HL-60 (cell line): Measurements from ENCODE around the gene KRT77.

Experiments
- DNase-seq, 2 experiments: peaks; one replicate each; pipeline ENCODE4 v3.0.0-alpha.2; 2010 to 2020; ENCODE audit warnings: low read depth in 1 of 2, low spot score in 1 of 2
- H3K27ac ChIP-seq: fragments of 250-450 bp; sonication (Bioruptor Pico); replicated peaks from 2 replicates; pipeline ENCODE4 v1.5.1; 2020; ENCODE audit warnings: mild to moderate bottlenecking, moderate library complexity
- H3K27me3 ChIP-seq: fragments of 250-450 bp; sonication (Bioruptor Pico); 2 replicates; pipeline ENCODE4 v1.5.1; 2021; ENCODE audit warnings: mild to moderate bottlenecking, moderate library complexity; ENCODE audit not compliant: insufficient read depth, poor library complexity, severe bottlenecking
- H3K4me3 ChIP-seq: replicated peaks from 2 replicates; pipeline ENCODE4 v1.5.1; 2011; ENCODE audit warnings: mild to moderate bottlenecking, control low read depth, low read length; ENCODE audit not compliant: insufficient read depth
- GABPA ChIP-seq: IDR thresholded peaks from 2 replicates; pipeline ENCODE4 v1.6.1; 2012; ENCODE audit warnings: low read depth
- POLR2AphosphoS5 ChIP-seq: IDR thresholded peaks from 2 replicates; pipeline ENCODE4 v1.6.1; 2012; ENCODE audit warnings: low read depth
- SPI1 ChIP-seq: IDR thresholded peaks from 2 replicates; pipeline ENCODE4 v1.6.1; 2012; ENCODE audit warnings: low read depth, mild to moderate bottlenecking, borderline replicate concordance
- TF ChIP-seq, protein P1 (sequence below): IDR thresholded peaks from 2 replicates; pipeline ENCODE4 v1.6.1; 2012; ENCODE audit warnings: low read depth; ENCODE audit not compliant: insufficient replicate concordance
- TF ChIP-seq, protein P2 (sequence below): IDR thresholded peaks from one replicate; pipeline ENCODE4 v1.5.1; 2011; ENCODE audit warnings: low read length, control low read depth, inconsistent platforms; ENCODE audit not compliant: insufficient read depth

KRT77 gene

DNA sequence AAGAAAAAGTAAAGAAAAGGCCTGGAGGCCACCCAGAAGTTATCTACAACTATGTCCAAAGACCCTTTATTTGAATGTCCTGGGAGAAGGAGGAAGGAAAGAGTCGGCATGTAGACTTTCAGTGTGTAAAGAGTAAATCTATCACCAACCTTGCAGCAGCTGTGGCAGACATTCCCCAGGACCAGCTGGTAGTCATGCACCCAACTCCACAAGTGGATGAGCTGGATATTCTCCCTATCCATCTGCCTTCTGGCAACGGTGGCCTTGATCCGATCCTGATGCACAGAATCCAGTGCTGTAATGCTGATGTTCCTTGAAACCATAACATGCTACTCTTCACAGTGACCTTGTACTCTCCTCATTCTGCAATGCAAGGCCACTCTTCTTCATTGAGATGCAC lies 46.5 kb upstream of the KRT77 start:
- Histone ChIP-seq H3K27ac (no peak overlapping the region), H3K27me3 (no peaks in the 10 kb centered on the region), H3K4me3 (no peak overlapping the region)
- TF ChIP-seq POLR2AphosphoS5 (no peak), GABPA (no peak), SPI1 (no peak)
- TF ChIP-seq, protein P1, sequence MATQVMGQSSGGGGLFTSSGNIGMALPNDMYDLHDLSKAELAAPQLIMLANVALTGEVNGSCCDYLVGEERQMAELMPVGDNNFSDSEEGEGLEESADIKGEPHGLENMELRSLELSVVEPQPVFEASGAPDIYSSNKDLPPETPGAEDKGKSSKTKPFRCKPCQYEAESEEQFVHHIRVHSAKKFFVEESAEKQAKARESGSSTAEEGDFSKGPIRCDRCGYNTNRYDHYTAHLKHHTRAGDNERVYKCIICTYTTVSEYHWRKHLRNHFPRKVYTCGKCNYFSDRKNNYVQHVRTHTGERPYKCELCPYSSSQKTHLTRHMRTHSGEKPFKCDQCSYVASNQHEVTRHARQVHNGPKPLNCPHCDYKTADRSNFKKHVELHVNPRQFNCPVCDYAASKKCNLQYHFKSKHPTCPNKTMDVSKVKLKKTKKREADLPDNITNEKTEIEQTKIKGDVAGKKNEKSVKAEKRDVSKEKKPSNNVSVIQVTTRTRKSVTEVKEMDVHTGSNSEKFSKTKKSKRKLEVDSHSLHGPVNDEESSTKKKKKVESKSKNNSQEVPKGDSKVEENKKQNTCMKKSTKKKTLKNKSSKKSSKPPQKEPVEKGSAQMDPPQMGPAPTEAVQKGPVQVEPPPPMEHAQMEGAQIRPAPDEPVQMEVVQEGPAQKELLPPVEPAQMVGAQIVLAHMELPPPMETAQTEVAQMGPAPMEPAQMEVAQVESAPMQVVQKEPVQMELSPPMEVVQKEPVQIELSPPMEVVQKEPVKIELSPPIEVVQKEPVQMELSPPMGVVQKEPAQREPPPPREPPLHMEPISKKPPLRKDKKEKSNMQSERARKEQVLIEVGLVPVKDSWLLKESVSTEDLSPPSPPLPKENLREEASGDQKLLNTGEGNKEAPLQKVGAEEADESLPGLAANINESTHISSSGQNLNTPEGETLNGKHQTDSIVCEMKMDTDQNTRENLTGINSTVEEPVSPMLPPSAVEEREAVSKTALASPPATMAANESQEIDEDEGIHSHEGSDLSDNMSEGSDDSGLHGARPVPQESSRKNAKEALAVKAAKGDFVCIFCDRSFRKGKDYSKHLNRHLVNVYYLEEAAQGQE, result no peak
- TF ChIP-seq, protein P2, sequence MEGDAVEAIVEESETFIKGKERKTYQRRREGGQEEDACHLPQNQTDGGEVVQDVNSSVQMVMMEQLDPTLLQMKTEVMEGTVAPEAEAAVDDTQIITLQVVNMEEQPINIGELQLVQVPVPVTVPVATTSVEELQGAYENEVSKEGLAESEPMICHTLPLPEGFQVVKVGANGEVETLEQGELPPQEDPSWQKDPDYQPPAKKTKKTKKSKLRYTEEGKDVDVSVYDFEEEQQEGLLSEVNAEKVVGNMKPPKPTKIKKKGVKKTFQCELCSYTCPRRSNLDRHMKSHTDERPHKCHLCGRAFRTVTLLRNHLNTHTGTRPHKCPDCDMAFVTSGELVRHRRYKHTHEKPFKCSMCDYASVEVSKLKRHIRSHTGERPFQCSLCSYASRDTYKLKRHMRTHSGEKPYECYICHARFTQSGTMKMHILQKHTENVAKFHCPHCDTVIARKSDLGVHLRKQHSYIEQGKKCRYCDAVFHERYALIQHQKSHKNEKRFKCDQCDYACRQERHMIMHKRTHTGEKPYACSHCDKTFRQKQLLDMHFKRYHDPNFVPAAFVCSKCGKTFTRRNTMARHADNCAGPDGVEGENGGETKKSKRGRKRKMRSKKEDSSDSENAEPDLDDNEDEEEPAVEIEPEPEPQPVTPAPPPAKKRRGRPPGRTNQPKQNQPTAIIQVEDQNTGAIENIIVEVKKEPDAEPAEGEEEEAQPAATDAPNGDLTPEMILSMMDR, result no peak
- DNase-seq, result no peak

DNA sequence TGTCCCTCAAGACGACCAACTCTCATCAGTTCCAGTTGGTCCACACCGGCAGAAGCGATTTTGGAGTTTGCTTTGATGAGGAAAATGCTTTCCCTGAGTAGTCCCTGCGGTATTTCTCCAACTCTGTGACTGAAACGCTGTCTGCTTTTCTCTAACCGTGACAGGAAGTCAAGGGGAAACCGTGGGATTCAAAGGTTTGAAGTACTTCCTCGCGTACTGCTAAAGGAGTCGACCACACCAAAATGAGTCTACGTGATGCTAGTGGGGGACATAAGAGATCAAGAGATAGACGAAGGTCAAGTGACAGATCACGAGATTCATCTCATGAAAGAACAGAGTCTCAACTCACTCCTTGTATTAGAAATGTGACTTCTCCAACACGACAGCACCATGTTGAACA lies 45.3 kb upstream of the KRT77 start:
- H3K27me3 ChIP-seq, result no peaks in the 10 kb centered on the region
- H3K4me3 ChIP-seq, result no peak overlapping the region
- no peak overlapping the region for H3K27ac ChIP-seq
- TF ChIP-seq, protein P1, result no peak
- TF ChIP-seq POLR2AphosphoS5, result no peak
- no peak for TF ChIP-seq SPI1
- no peak for TF ChIP-seq GABPA
- no peak for DNase-seq

DNA sequence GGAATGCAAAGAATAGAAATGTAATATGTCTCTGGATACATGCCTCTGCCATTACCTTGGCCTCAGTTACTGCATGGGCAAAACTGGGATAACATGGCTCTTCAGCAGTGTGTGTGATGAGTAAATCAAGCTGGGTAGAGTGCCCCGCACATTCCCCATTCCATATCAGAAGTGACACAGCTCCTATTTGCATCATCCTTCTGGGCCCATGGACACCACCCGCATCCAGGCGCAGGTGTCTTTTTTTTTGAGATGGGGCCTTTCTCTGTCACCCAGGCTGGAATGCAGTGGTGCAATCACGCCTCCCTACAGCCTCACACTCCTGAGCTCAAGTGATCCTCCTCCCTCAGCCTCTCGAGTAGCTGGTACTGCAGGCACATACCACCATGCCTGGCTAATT lies 42.2 kb upstream of the KRT77 start:
- Histone ChIP-seq H3K27me3 (no peaks in the 10 kb centered on the region), H3K4me3 (no peak overlapping the region), H3K27ac (no peak overlapping the region)
- TF ChIP-seq, protein P2, result no peak
- TF ChIP-seq POLR2AphosphoS5 (no peak), SPI1 (no peak), GABPA (no peak)
- TF ChIP-seq, protein P1, result no peak
- DNase-seq, result no peak
